GM19099 (cell line): ENCODE results near the gene SNRPF.

Experiments
- POLR2A ChIP-seq: IDR thresholded peaks from 3 replicates; pipeline ENCODE4 v1.6.1; 2011; ENCODE audit warnings: low read depth; ENCODE audit not compliant: insufficient read length; ENCODE audit errors: extremely low read depth

Gene SNRPF

GRCh38 chr12:95852133-95852532, 6.6 kb upstream of the SNRPF start:
- no peak for TF ChIP-seq POLR2A

GRCh38 chr12:95857156-95857555, 1.6 kb upstream of the SNRPF start:
- TF ChIP-seq POLR2A, result no peak

- TF ChIP-seq POLR2A, result no peak
Measured at GRCh38 chr12:95857799-95858198, 953 bp upstream of the SNRPF start.

GRCh38 chr12:95859344-95859816, 628 bp downstream of the SNRPF start:
- no peak for TF ChIP-seq POLR2A

GRCh38 chr12:95859947-95860850, 1.4 kb downstream of the SNRPF start:
- no peak for TF ChIP-seq POLR2A

GRCh38 chr12:95862038-95862437, 3.3 kb downstream of the SNRPF start:
- no peak for TF ChIP-seq POLR2A

DNA sequence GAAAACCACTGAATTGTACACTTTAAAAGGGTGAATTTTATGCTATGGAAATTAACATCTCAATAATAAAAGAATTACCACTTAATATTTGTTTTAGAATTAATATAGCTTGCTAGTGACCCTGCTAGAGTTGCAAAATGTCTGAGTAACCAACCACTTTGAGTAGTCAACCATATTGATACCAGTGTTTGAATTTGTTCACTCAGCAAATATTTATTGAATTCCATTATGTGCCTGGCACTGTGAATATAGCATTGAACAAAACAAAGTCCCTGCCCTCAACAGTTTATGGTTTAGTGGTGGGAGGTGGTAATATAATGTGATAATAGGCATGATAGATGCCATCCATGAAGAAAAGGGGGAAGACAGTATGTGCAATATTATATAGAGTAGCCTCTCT, 4.6 kb downstream of the SNRPF start:
- TF ChIP-seq POLR2A, result no peak

- TF ChIP-seq POLR2A, result no peak
Measured at GRCh38 chr12:95870897-95871296, 12.1 kb downstream of the SNRPF start.

GRCh38 chr12:95874452-95874851, 15.7 kb downstream of the SNRPF start:
- TF ChIP-seq POLR2A, result no peak

DNA sequence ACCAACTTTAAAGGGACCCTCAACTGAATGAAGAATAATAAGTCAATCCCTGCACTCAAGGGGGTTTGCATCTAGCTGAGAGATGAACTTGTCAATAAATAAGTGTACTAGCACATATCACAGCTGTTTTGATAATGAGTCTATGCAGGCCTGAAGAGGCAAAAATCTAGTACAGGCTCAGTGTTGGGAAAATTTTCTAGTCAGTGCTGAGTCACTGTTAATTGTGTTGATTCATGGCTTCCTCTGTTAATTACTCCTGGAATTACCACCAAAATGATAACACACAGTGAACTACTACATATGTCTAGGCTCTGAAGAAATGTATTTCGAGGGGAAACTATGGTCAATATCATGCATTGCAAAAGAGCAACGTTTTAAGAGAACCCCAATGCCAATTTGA, 18.9 kb downstream of the SNRPF start:
- no peak for TF ChIP-seq POLR2A

- no peak for TF ChIP-seq POLR2A
Measured at GRCh38 chr12:95880895-95881294, 22.1 kb downstream of the SNRPF start.

GRCh38 chr12:95881331-95881955, 22.7 kb downstream of the SNRPF start:
- no peak for TF ChIP-seq POLR2A

GRCh38 chr12:95882080-95882479, 23.3 kb downstream of the SNRPF start:
- no peak for TF ChIP-seq POLR2A

GRCh38 chr12:95882873-95883272, 24.1 kb downstream of the SNRPF start:
- TF ChIP-seq POLR2A, result no peak

DNA sequence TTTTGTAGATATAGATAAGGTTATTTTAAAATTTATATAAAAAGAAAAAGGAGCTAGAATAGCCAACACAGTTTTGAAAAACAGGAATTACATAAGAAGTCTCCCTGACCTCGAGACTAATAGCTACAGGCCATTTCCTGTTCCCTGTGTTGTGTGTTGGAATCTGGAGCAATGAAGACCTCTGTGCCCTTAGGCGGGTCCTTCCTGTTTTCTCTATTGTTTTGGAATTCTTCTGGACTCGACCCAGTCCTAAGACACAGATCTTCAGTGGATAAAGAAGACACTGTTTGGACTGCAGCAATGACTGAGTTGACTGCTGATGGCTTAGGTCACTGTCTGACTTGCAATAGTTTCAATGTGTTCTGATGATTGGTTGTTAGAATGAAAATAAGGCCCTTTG, 26.2 kb downstream of the SNRPF start:
- no peak for TF ChIP-seq POLR2A

GRCh38 chr12:95887311-95887710, 28.6 kb downstream of the SNRPF start:
- no peak for TF ChIP-seq POLR2A
